GM08714 (cell line): ENCODE results near the gene KAZN.

ENCODE experiments used
- H3K4me3 ChIP-seq: fragments of 200-500 bp; sonication (Bioruptor generic); 2 replicates; pipeline ENCODE4 v1.5.1; 2014; ENCODE audit warnings: mild to moderate bottlenecking, low read length, inconsistent platforms
- ZNF274 ChIP-seq: IDR thresholded peaks from 2 replicates; pipeline ENCODE4 v1.6.1; 2012; ENCODE audit warnings: mild to moderate bottlenecking, low read depth, low read length

The KAZN gene

GRCh38 chr1:14614341-14614740 lies 15.9 kb downstream of the KAZN start:
- H3K4me3 ChIP-seq, result no peak overlapping the region
- no peak for TF ChIP-seq ZNF274

DNA sequence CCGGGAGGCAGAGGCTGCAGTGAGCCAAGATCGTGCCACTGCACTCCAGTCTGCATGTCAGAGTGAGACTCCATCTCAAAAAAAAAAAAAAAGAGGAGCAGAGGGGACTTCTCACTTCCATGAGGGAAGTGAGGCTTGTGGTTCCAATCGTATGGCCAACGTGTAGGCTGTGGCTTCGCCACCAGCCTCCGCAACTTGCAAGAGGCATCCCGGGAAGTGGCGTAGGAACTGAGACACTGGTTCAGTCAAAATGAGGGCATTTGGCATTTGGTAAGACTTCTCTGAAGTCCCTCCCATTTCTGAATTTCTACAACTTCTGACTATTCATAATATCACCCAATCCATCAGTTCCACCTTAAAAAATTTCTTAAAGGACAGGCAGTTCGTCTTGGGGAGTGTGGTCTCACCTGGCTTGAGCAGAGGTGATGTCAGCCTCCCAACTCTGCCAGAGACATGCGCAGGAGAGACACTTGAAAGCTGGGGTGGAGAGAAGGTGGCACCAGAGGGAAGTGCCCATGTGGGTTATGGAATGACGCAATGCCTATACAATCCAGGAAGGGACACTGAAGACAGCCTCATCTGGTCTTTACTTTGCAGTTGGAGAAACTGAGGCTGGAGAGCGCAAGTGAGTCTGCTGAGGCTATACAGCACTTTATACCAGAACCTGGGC lies 17.2 kb downstream of the KAZN start:
- TF ChIP-seq ZNF274, result no peak
- no peak overlapping the region for H3K4me3 ChIP-seq

GRCh38 chr1:14616632-14617396 lies 18.3 kb downstream of the KAZN start:
- TF ChIP-seq ZNF274, result no peak
- no peak overlapping the region for H3K4me3 ChIP-seq

GRCh38 chr1:14617791-14618190 lies 19.3 kb downstream of the KAZN start:
- TF ChIP-seq ZNF274, result no peak
- no peak overlapping the region for H3K4me3 ChIP-seq

- H3K4me3 ChIP-seq, result no peak overlapping the region
- TF ChIP-seq ZNF274, result no peak
Measured at GRCh38 chr1:14620941-14621340, 22.5 kb downstream of the KAZN start.

- no peak for TF ChIP-seq ZNF274
- no peak overlapping the region for H3K4me3 ChIP-seq
Measured at GRCh38 chr1:14623090-14623489, 24.6 kb downstream of the KAZN start.

DNA sequence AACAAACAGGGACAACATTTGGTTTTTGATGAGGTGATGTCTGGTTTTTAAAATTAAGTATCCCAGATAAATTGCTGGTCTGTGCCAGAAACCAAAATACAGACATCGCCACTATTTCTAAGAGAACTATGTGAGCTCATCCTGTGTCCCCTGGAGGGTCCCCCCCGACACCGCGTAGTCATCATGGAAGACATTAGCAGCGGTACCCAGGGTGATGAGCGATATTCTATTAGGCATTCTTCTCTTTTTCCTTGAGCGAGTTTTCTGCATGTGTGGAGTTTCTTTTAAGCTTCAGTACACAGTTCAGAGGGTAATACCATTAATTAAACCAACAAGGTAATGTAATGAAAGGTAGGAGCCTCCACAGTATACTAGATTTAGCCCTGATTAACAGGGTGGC lies 26.5 kb downstream of the KAZN start:
- no peak for TF ChIP-seq ZNF274
- H3K4me3 ChIP-seq, result no peak overlapping the region

DNA sequence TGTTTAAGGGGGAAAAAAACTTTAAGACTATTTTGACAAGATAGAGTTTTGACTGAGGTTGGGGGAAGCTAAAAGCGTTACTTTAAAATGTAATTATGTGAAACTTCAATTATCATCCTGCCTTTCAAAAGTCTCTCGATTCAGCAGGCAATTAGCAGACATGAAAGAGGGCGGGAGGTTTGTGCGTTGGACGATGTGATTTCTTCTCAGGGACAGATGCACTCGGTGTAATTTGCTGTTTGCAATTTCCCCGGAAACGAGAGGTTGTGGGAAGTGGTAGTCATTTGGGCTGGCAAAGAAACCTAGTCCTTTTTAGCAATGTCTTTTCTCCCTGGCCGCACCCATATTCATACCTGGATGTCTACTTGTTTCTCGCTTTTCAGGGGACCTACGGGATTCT lies 27.1 kb downstream of the KAZN start:
- no peak overlapping the region for H3K4me3 ChIP-seq
- TF ChIP-seq ZNF274, result no peak

GRCh38 chr1:14625996-14626395 lies 27.5 kb downstream of the KAZN start:
- TF ChIP-seq ZNF274, result no peak
- no peak overlapping the region for H3K4me3 ChIP-seq

GRCh38 chr1:14626869-14627607 lies 28.6 kb downstream of the KAZN start:
- no peak for TF ChIP-seq ZNF274
- no peak overlapping the region for H3K4me3 ChIP-seq

- TF ChIP-seq ZNF274, result no peak
- no peak overlapping the region for H3K4me3 ChIP-seq
Measured at GRCh38 chr1:14627608-14628489, 29.4 kb downstream of the KAZN start.

- no peak for TF ChIP-seq ZNF274
- no peak overlapping the region for H3K4me3 ChIP-seq
Measured at GRCh38 chr1:14629363-14630014, 31.0 kb downstream of the KAZN start.

- TF ChIP-seq ZNF274, result no peak
- no peak overlapping the region for H3K4me3 ChIP-seq
Measured at GRCh38 chr1:14630986-14631385, 32.5 kb downstream of the KAZN start.
